GM10248 (cell line): ENCODE data around the gene DTWD2.

ENCODE experiments used
- CTCF ChIA-PET: fragments of 300-600 bp; sonication (Branson Sonifier 250); formaldehyde crosslinking; extraction: SDS; loops from one replicate; lab custom pipeline; 2021; ENCODE audit warnings: antibody characterized with exemption; lab: Yijun Ruan, JAX
- POLR2A ChIA-PET: fragments of 350-650 bp; sonication (Branson Sonifier 250); formaldehyde crosslinking; extraction: SDS; loops from one replicate; lab custom pipeline; 2020; ENCODE audit warnings: antibody characterized with exemption; lab: Yijun Ruan, JAX
- DNase-seq: peaks from one replicate; pipeline ENCODE4 v3.0.0; 2012; ENCODE audit errors: extremely low spot score
- TF ChIP-seq, protein P1 (sequence below): IDR thresholded peaks from 2 replicates; pipeline ENCODE4 v1.5.1; 2012; ENCODE audit warnings: mild to moderate bottlenecking, low read depth; ENCODE audit errors: extremely low read depth, missing control alignments, control extremely low read depth

Gene DTWD2

GRCh38 chr5:118793091-118793490 is 195.3 kb downstream of the DTWD2 start:
- no peak for DNase-seq
- ChIA-PET POLR2A (no interaction called here), CTCF (interaction anchor here (0.8 to 6.3 kb wide), 12 partner anchors 8 to 1339 kb away, joined by 3 to 53 read pairs (median 6); no protein-coding TSS in a partner anchor)
- TF ChIP-seq, protein P1, sequence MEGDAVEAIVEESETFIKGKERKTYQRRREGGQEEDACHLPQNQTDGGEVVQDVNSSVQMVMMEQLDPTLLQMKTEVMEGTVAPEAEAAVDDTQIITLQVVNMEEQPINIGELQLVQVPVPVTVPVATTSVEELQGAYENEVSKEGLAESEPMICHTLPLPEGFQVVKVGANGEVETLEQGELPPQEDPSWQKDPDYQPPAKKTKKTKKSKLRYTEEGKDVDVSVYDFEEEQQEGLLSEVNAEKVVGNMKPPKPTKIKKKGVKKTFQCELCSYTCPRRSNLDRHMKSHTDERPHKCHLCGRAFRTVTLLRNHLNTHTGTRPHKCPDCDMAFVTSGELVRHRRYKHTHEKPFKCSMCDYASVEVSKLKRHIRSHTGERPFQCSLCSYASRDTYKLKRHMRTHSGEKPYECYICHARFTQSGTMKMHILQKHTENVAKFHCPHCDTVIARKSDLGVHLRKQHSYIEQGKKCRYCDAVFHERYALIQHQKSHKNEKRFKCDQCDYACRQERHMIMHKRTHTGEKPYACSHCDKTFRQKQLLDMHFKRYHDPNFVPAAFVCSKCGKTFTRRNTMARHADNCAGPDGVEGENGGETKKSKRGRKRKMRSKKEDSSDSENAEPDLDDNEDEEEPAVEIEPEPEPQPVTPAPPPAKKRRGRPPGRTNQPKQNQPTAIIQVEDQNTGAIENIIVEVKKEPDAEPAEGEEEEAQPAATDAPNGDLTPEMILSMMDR = no peak

GRCh38 chr5:118791926-118792734 is 196.2 kb downstream of the DTWD2 start:
- DNase-seq = peak; percentile 38
- ChIA-PET POLR2A (no interaction called here), CTCF (interaction anchor here (0.6 to 6.3 kb wide), 28 partner anchors 9 to 1715 kb away, joined by 3 to 53 read pairs (median 3); no protein-coding TSS in a partner anchor)
- TF ChIP-seq, protein P1 = peak; percentile 84

DNA sequence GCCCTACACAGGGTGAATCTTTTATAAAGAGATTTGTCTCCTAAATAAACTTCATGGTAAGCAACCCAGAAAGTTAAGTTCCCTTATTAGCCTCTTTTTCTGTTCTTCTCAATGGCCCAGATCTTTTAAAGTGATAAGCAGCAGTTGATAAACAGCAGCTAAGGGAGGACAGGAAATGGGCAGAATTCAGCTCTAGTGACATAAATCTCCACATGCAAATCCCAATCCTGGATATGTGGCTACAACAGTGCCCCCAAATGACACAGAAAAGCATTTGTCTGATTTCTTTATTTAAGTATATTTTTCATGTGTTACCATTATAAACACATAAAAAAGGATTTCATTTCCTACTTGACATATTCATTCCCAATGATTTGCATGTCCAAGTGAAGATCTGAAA is 199.0 kb downstream of the DTWD2 start:
- CTCF ChIA-PET = interaction anchor here (1.5 to 6.3 kb wide), 2 partner anchors 9 to 12 kb away, joined by 5 to 53 read pairs; no protein-coding TSS in a partner anchor
- TF ChIP-seq, protein P1 = no peak
- DNase-seq = no peak
- POLR2A ChIA-PET = no interaction called here

- POLR2A ChIA-PET = no interaction called here
- CTCF ChIA-PET = interaction anchor here (1.5 to 6.3 kb wide), 2 partner anchors 10 to 11 kb away, joined by 5 to 53 read pairs; no protein-coding TSS in a partner anchor
- TF ChIP-seq, protein P1 = no peak
- no peak for DNase-seq
These were observed 200.0 kb downstream of the DTWD2 start for GRCh38 chr5:118788351-118788750.
